IMR-90 (cell line): ENCODE data around the gene C3orf52. TPM values are rescaled to one million over a fixed set of nuclear protein-coding genes. Genes with fewer than 3 reads are reported as not detected.

Source experiments
- ATAC-seq: fragments of 200-7000 bp; cut with Tn5 transposase; 2 replicates; pipeline ENCODE4 v1.9.1; 2020; ENCODE audit warnings: low read depth, mild to moderate bottlenecking, moderate library complexity
- BruUV-seq: library from RNA; stranded (reverse); fragments of 400-500 nt; replicated peaks from 2 replicates; lab custom pipeline; 2021; lab: Mats Ljungman, UMichigan
- CTCF ChIA-PET: fragments of 300-600 bp; formaldehyde crosslinking; extraction: SDS; loops from one replicate; lab custom pipeline; 2021; ENCODE audit warnings: antibody characterized with exemption; lab: Yijun Ruan, JAX
- POLR2A ChIA-PET: fragments of 300-600 bp; sonication (Branson Sonifier 250); formaldehyde crosslinking; loops from one replicate; lab custom pipeline; 2022; ENCODE audit warnings: antibody characterized with exemption; ENCODE audit not compliant: unreplicated experiment; lab: Charles Lee
- DNase-seq: peaks from one replicate; pipeline ENCODE4 v3.0.0; 2013
- H2AFZ ChIP-seq: replicated peaks from 2 replicates; pipeline ENCODE3; 2013; ENCODE audit warnings: low read length, mild to moderate bottlenecking; ENCODE audit not compliant: poor library complexity
- H2AK5ac ChIP-seq: 2 replicates; pipeline ENCODE4 v1.6.1; 2013; ENCODE audit warnings: low read depth, low read length, inconsistent platforms
- H2AK9ac ChIP-seq: replicated peaks from 2 replicates; pipeline ENCODE3; 2013; ENCODE audit warnings: mild to moderate bottlenecking, low read depth, low read length, moderate library complexity; ENCODE audit not compliant: poor library complexity
- H2BK120ac ChIP-seq: 2 replicates; pipeline ENCODE4 v1.6.1; 2013; ENCODE audit warnings: low read depth, low read length, inconsistent platforms
- H2BK15ac ChIP-seq: 3 replicates; pipeline ENCODE4 v1.6.1; 2013; ENCODE audit warnings: low read depth, low read length, inconsistent platforms
- H2BK20ac ChIP-seq: 2 replicates; pipeline ENCODE4 v1.6.1; 2013; ENCODE audit warnings: low read depth, mild to moderate bottlenecking, inconsistent platforms, low read length, moderate library complexity
- H2BK5ac ChIP-seq: 2 replicates; pipeline ENCODE4 v1.6.1; 2013; ENCODE audit warnings: mild to moderate bottlenecking, low read depth, low read length, inconsistent platforms; ENCODE audit not compliant: poor library complexity, severe bottlenecking
- H3K14ac ChIP-seq: replicated peaks from 2 replicates; pipeline ENCODE4 v1.6.1; 2013; ENCODE audit warnings: low read depth, low read length, inconsistent platforms
- H3K18ac ChIP-seq: 2 replicates; pipeline ENCODE4 v1.6.1; 2013; ENCODE audit warnings: low read depth, low read length, control low read depth
- H3K23ac ChIP-seq: 2 replicates; pipeline ENCODE4 v1.6.1; 2013; ENCODE audit warnings: low read depth, low read length, inconsistent platforms
- H3K27ac ChIP-seq: 2 replicates; pipeline ENCODE4 v1.5.1; 2013; ENCODE audit warnings: mild to moderate bottlenecking, control low read depth, low read length; ENCODE audit not compliant: insufficient read depth
- H3K27me3 ChIP-seq: 2 replicates; pipeline ENCODE4 v1.6.1; 2013; ENCODE audit warnings: low read length; ENCODE audit not compliant: control insufficient read depth, insufficient read depth
- H3K36me3 ChIP-seq: 2 replicates; pipeline ENCODE4 v1.6.1; 2013; ENCODE audit warnings: low read length, mixed read lengths; ENCODE audit not compliant: control insufficient read depth, insufficient read depth
- H3K4ac ChIP-seq: 2 replicates; pipeline ENCODE4 v1.6.1; 2013; ENCODE audit warnings: low read depth, low read length, inconsistent platforms
- H3K4me1 ChIP-seq: 2 replicates; pipeline ENCODE4 v1.6.1; 2013; ENCODE audit warnings: low read length, mixed read lengths; ENCODE audit not compliant: control insufficient read depth, insufficient read depth
- H3K4me2 ChIP-seq: 2 replicates; pipeline ENCODE4 v1.6.1; 2013; ENCODE audit warnings: low read depth, mild to moderate bottlenecking, control low read depth, low read length, moderate library complexity
- H3K4me3 ChIP-seq: 2 replicates; pipeline ENCODE4 v1.5.1; 2013; ENCODE audit warnings: low read depth, mild to moderate bottlenecking, control low read depth, low read length, moderate library complexity; ENCODE audit not compliant: insufficient read depth
- H3K56ac ChIP-seq: 2 replicates; pipeline ENCODE4 v1.6.1; 2013; ENCODE audit warnings: low read length, inconsistent platforms; ENCODE audit not compliant: insufficient read depth; ENCODE audit errors: extremely low read depth
- H3K79me1 ChIP-seq, 2 experiments: 2 replicates each; pipeline ENCODE4 v1.6.1; 2013; ENCODE audit warnings: low read length in 2 of 2, inconsistent platforms in 1 of 2, low read depth in 1 of 2
- H3K9ac ChIP-seq: 2 replicates; pipeline ENCODE4 v1.6.1; 2013; ENCODE audit warnings: low read depth, low read length, control low read depth
- H3K9me1 ChIP-seq: 2 replicates; pipeline ENCODE4 v1.6.1; 2013; ENCODE audit warnings: low read length, inconsistent platforms; ENCODE audit not compliant: insufficient read depth
- H3K9me3 ChIP-seq: 2 replicates; pipeline ENCODE4 v1.6.1; 2013; ENCODE audit warnings: low read length; ENCODE audit not compliant: control insufficient read depth, insufficient read depth
- H4K20me1 ChIP-seq: 2 replicates; pipeline ENCODE4 v1.6.1; 2013; ENCODE audit warnings: low read length, inconsistent platforms; ENCODE audit not compliant: insufficient read depth
- H4K5ac ChIP-seq: 2 replicates; pipeline ENCODE4 v1.6.1; 2013; ENCODE audit warnings: mild to moderate bottlenecking, low read depth, low read length, control low read depth
- H4K8ac ChIP-seq, 2 experiments: 2 replicates each; pipeline ENCODE4 v1.6.1; 2013; ENCODE audit warnings: low read depth in 2 of 2, low read length in 2 of 2, control low read depth in 1 of 2, inconsistent platforms in 1 of 2
- H4K91ac ChIP-seq: 2 replicates; pipeline ENCODE4 v1.6.1; 2013; ENCODE audit warnings: low read depth, low read length, inconsistent platforms; ENCODE audit not compliant: insufficient read depth
- BHLHE40 ChIP-seq: fragments of 150-350 bp; IDR thresholded peaks from 2 replicates; pipeline ENCODE4 v1.6.1; 2016; ENCODE audit warnings: mild to moderate bottlenecking, low read depth, low read length
- CEBPB ChIP-seq: IDR thresholded peaks from 2 replicates; pipeline ENCODE4 v1.6.1; 2012; ENCODE audit warnings: low read depth, low read length, improper control_type of control experiment
- CHD1 ChIP-seq: IDR thresholded peaks from 2 replicates; pipeline ENCODE4 v1.6.1; 2012; ENCODE audit warnings: low read depth, low read length, improper control_type of control experiment
- FOS ChIP-seq: fragments of 150-350 bp; IDR thresholded peaks from 2 replicates; pipeline ENCODE4 v1.6.1; 2016; ENCODE audit warnings: low read depth, low read length
- MAFK ChIP-seq: IDR thresholded peaks from 2 replicates; pipeline ENCODE4 v1.6.1; 2012; ENCODE audit warnings: low read depth, low read length, improper control_type of control experiment
- MAZ ChIP-seq: IDR thresholded peaks from 2 replicates; pipeline ENCODE4 v1.6.1; 2012; ENCODE audit warnings: low read depth, mild to moderate bottlenecking, low read length, improper control_type of control experiment, moderate library complexity, borderline replicate concordance
- MXI1 ChIP-seq: IDR thresholded peaks from 2 replicates; pipeline ENCODE4 v1.6.1; 2012; ENCODE audit warnings: low read depth, mild to moderate bottlenecking, low read length, moderate library complexity, borderline replicate concordance
- NFE2L2 ChIP-seq: fragments of 150-350 bp; IDR thresholded peaks from 2 replicates; pipeline ENCODE4 v1.6.1; 2016; ENCODE audit warnings: low read depth, mild to moderate bottlenecking, low read length
- POLR2A ChIP-seq: IDR thresholded peaks from 2 replicates; pipeline ENCODE4 v1.6.1; 2012; ENCODE audit warnings: mild to moderate bottlenecking, low read depth, low read length
- RAD21 ChIP-seq: IDR thresholded peaks from 2 replicates; pipeline ENCODE4 v1.6.1; 2012; ENCODE audit warnings: low read length, improper control_type of control experiment
- RCOR1 ChIP-seq: IDR thresholded peaks from 2 replicates; pipeline ENCODE4 v1.6.1; 2012; ENCODE audit warnings: mild to moderate bottlenecking, low read length, improper control_type of control experiment; ENCODE audit not compliant: insufficient replicate concordance
- RFX5 ChIP-seq: IDR thresholded peaks from 2 replicates; pipeline ENCODE4 v1.8.0; 2012; ENCODE audit warnings: low read depth, mild to moderate bottlenecking, low read length, moderate library complexity
- SMC3 ChIP-seq: fragments of 150-350 bp; IDR thresholded peaks from 2 replicates; pipeline ENCODE4 v1.6.1; 2016; ENCODE audit warnings: low read depth, mild to moderate bottlenecking, antibody characterized with exemption, low read length, moderate library complexity
- WGBS, 2 experiments: methylation state at CpG; one replicate each; pipeline versions ENCODE4 v1.1.5 to v1.1.7; 2013; ENCODE audit warnings: missing lambda C conversion rate in 2 of 2; ENCODE audit not compliant: insufficient read length in 1 of 2; ENCODE audit errors: extremely low coverage in 2 of 2; 5-methylcytosine and 5-hydroxymethylcytosine counted together
- dilution Hi-C: fragments of 300-500 bp; cut with HindIII; formaldehyde crosslinking; loops from one replicate; pipeline ENCODE4 v1.14.3; 2018; ENCODE audit warnings: low sequenced_read_pairs; ENCODE audit not compliant: unreplicated experiment
- in situ Hi-C: fragments of 300-500 bp; cut with MboI; formaldehyde crosslinking; loops from 3 replicates; pipeline ENCODE4 v1.14.3; 2019; ENCODE audit warnings: low sequenced_read_pairs, inconsistent platforms, mixed read lengths
- intact Hi-C: fragments of 100-400 bp; cut with micrococcal nuclease; formaldehyde crosslinking; loops from 2 replicates; pipeline ENCODE4 v1.10.0; 2022
- polyA plus RNA-seq, 3 experiments: library from polyadenylated mRNA; depleted of rRNA; stranded (reverse); fragments of >200 nt; gene quantifications; 2 replicates each; pipeline ENCODE4 v1.2.3, GENCODE V29; 2012; ENCODE audit warnings: low replicate concordance in 1 of 3
- total RNA-seq: library from RNA; depleted of rRNA; stranded (reverse); fragments of >200 nt; gene quantifications from 2 replicates; pipeline ENCODE4 v1.2.3, GENCODE V29; 2012
- TF ChIP-seq, protein P1 (sequence below): conservative IDR thresholded peaks from 2 replicates; pipeline ENCODE4 v1.5.1; 2012; ENCODE audit warnings: mild to moderate bottlenecking, low read depth, low read length, improper control_type of control experiment
- TF ChIP-seq, protein P2 (sequence below): fragments of 150-350 bp; IDR thresholded peaks from 2 replicates; pipeline ENCODE4 v1.6.1; 2017; ENCODE audit warnings: mild to moderate bottlenecking, antibody characterized with exemption, low read length, low read depth
- TF ChIP-seq, protein P3 (sequence below): fragments of 150-350 bp; IDR thresholded peaks from 2 replicates; pipeline ENCODE4 v1.6.1; 2016; ENCODE audit warnings: low read depth, mild to moderate bottlenecking, low read length, moderate library complexity, borderline replicate concordance

Gene C3orf52
- total and polyA plus RNA-seq, 2 of the 4 experiments (the other 2 are of a cell fraction) = 7.5 to 12.5 TPM

DNA sequence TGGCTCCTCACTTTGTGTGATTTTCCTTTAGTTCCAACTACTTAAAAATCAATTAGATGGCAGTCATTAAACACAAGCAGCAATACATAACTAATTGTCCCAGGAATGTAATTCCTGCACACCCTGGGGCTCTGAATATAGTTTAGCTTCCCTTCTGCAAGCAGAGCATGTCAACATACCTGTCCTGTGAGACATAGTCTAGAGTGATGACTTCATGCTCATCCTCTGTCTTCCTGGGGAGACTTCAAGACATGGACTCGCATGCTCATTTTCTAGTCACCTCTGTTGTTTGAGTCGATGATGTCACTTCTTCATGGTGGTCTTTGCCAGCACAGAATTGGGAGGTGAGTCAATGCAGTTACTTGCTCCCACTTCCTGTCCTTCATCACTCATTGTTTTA is 15.7 kb downstream of the C3orf52 start:
- peak; percentile 97 for DNase-seq
- peaks cover 4% of the 10 kb centered on the region for H3K4me1 ChIP-seq
- H2BK120ac ChIP-seq = peak overlapping the region; percentile 20; the same call in 1 of the 2 replicates
- ChIA-PET CTCF (no interaction called here), POLR2A (no interaction called here)
- BruUV-seq = no TSS peak
- dilution Hi-C loops (no loop called here), intact Hi-C loops (no loop called here), in situ Hi-C loops (no loop called here)
- H3K56ac ChIP-seq = no peak overlapping the region
- no peaks in the 10 kb centered on the region for H4K20me1 ChIP-seq
- no peak overlapping the region for H3K4me2 ChIP-seq
- peak overlapping the region; percentile 71 for H2BK5ac ChIP-seq
- H4K5ac ChIP-seq = no peak overlapping the region
- no peaks in the 10 kb centered on the region for H3K9me3 ChIP-seq
- no peak overlapping the region for H2BK20ac ChIP-seq
- no peak overlapping the region for H3K4me3 ChIP-seq
- H3K79me1 ChIP-seq = peaks cover 12 to 56% of the 10 kb centered on the region in 2 experiments
- no peak overlapping the region for H4K8ac ChIP-seq
- H3K27me3 ChIP-seq = no peaks in the 10 kb centered on the region
- H2BK15ac ChIP-seq = no peak overlapping the region; the same call in 2 of the 3 replicates
- H3K9ac ChIP-seq = no peak overlapping the region
- H2AFZ ChIP-seq = peak overlapping the region; percentile 9
- no peak overlapping the region for H2AK5ac ChIP-seq
- WGBS, 2 experiments = no CpG with 5 or more reads among the region's 2 CpGs
- peaks cover 15% of the 10 kb centered on the region for H3K9me1 ChIP-seq
- peak; percentile 65 for ATAC-seq
- H3K14ac ChIP-seq = no peak overlapping the region
- TF ChIP-seq, protein P1, sequence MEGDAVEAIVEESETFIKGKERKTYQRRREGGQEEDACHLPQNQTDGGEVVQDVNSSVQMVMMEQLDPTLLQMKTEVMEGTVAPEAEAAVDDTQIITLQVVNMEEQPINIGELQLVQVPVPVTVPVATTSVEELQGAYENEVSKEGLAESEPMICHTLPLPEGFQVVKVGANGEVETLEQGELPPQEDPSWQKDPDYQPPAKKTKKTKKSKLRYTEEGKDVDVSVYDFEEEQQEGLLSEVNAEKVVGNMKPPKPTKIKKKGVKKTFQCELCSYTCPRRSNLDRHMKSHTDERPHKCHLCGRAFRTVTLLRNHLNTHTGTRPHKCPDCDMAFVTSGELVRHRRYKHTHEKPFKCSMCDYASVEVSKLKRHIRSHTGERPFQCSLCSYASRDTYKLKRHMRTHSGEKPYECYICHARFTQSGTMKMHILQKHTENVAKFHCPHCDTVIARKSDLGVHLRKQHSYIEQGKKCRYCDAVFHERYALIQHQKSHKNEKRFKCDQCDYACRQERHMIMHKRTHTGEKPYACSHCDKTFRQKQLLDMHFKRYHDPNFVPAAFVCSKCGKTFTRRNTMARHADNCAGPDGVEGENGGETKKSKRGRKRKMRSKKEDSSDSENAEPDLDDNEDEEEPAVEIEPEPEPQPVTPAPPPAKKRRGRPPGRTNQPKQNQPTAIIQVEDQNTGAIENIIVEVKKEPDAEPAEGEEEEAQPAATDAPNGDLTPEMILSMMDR = no peak
- no peak for TF ChIP-seq SMC3
- no peak for TF ChIP-seq RFX5
- no peak for TF ChIP-seq POLR2A
- TF ChIP-seq BHLHE40 = 0 out of 2 replicates have a peak, but pooled peaks have one; percentile 24
- no peak for TF ChIP-seq MAFK
- TF ChIP-seq CHD1 = no peak
- TF ChIP-seq MAZ = no peak
- no peak for TF ChIP-seq RCOR1
- no peak for TF ChIP-seq NFE2L2
- peak; percentile 67 for TF ChIP-seq FOS
- TF ChIP-seq MXI1 = no peak
- TF ChIP-seq RAD21 = 0 out of 2 replicates have a peak, but pooled peaks have one; percentile 8
- TF ChIP-seq, protein P2, sequence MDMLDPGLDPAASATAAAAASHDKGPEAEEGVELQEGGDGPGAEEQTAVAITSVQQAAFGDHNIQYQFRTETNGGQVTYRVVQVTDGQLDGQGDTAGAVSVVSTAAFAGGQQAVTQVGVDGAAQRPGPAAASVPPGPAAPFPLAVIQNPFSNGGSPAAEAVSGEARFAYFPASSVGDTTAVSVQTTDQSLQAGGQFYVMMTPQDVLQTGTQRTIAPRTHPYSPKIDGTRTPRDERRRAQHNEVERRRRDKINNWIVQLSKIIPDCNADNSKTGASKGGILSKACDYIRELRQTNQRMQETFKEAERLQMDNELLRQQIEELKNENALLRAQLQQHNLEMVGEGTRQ = no peak
- TF ChIP-seq CEBPB = peak; percentile 60
- TF ChIP-seq, protein P3, sequence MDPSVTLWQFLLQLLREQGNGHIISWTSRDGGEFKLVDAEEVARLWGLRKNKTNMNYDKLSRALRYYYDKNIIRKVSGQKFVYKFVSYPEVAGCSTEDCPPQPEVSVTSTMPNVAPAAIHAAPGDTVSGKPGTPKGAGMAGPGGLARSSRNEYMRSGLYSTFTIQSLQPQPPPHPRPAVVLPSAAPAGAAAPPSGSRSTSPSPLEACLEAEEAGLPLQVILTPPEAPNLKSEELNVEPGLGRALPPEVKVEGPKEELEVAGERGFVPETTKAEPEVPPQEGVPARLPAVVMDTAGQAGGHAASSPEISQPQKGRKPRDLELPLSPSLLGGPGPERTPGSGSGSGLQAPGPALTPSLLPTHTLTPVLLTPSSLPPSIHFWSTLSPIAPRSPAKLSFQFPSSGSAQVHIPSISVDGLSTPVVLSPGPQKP = no peak
- H3K23ac ChIP-seq = no peak overlapping the region
- no peak overlapping the region for H3K18ac ChIP-seq
- H3K36me3 ChIP-seq = peaks cover 3% of the 10 kb centered on the region; the same call in 1 of the 2 replicates
- no peak overlapping the region for H2AK9ac ChIP-seq
- no peak overlapping the region for H4K91ac ChIP-seq
- H3K4ac ChIP-seq = 0 out of 2 replicates have a peak overlapping the region, but pooled peaks have one; percentile 22
- H3K27ac ChIP-seq = no peak overlapping the region; the same call in 1 of the 2 replicates
